Ishikawa (cell line): ENCODE data around the gene HMGN5.

Source experiments
- CREB1 ChIP-seq: IDR thresholded peaks from 2 replicates; pipeline ENCODE4 v1.6.1; 2012; ENCODE audit warnings: low read depth
- EGR1 ChIP-seq: IDR thresholded peaks from 2 replicates; pipeline ENCODE4 v1.6.1; 2012
- EP300 ChIP-seq: IDR thresholded peaks from 2 replicates; pipeline ENCODE4 v1.6.1; 2012; ENCODE audit warnings: borderline replicate concordance
- FOXM1 ChIP-seq: IDR thresholded peaks from 2 replicates; pipeline ENCODE4 v1.6.1; 2012; ENCODE audit warnings: low read depth, borderline replicate concordance
- NFIC ChIP-seq: IDR thresholded peaks from 2 replicates; pipeline ENCODE4 v1.6.1; 2012
- RAD21 ChIP-seq: IDR thresholded peaks from 2 replicates; pipeline ENCODE4 v1.6.1; 2012; ENCODE audit warnings: low read depth
- TAF1 ChIP-seq: IDR thresholded peaks from 2 replicates; pipeline ENCODE4 v1.6.1; 2012; ENCODE audit warnings: low read depth, mild to moderate bottlenecking
- TCF12 ChIP-seq: IDR thresholded peaks from 2 replicates; pipeline ENCODE4 v1.6.1; 2012; ENCODE audit warnings: low read depth
- TEAD4 ChIP-seq: IDR thresholded peaks from 2 replicates; pipeline ENCODE4 v1.6.1; 2012
- YY1 ChIP-seq: IDR thresholded peaks from 2 replicates; pipeline ENCODE4 v1.6.1; 2012; ENCODE audit warnings: low read depth
- ZBTB7A ChIP-seq: IDR thresholded peaks from 2 replicates; pipeline ENCODE4 v1.6.1; 2012; ENCODE audit warnings: low read depth
- TF ChIP-seq, protein P1 (sequence below): IDR thresholded peaks from 2 replicates; pipeline ENCODE4 v1.6.1; 2012
- TF ChIP-seq, protein P2 (sequence below): IDR thresholded peaks from 2 replicates; pipeline ENCODE4 v1.6.1; 2012
- TF ChIP-seq, protein P3 (sequence below): IDR thresholded peaks from 2 replicates; pipeline ENCODE4 v1.6.1; 2012; ENCODE audit warnings: low read depth, mild to moderate bottlenecking

The HMGN5 gene

DNA sequence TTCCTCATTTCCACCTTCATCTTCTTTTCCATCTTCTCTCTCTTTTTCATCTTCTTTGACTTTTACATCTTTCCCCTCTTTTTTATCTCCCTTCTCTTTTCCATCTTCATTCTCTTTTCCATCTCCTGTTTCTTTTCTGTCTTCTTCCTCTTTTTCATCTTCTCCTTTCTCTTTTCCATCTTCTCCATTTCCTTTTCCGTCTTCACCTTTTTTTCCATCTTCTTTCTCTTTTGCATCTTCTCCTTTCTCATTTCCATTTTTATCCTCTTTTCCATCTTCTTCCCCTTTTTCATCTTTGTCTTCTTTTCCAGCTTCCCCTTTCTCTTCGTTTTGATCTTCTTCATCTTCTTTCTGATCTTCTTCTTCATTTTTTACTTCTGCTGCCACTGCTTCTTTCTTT, 87.0 kb downstream of the HMGN5 start:
- TF ChIP-seq CREB1, result no peak
- TF ChIP-seq, protein P1, sequence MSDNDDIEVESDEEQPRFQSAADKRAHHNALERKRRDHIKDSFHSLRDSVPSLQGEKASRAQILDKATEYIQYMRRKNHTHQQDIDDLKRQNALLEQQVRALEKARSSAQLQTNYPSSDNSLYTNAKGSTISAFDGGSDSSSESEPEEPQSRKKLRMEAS, result no peak
- TF ChIP-seq, protein P2, sequence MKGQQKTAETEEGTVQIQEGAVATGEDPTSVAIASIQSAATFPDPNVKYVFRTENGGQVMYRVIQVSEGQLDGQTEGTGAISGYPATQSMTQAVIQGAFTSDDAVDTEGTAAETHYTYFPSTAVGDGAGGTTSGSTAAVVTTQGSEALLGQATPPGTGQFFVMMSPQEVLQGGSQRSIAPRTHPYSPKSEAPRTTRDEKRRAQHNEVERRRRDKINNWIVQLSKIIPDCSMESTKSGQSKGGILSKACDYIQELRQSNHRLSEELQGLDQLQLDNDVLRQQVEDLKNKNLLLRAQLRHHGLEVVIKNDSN, result no peak
- TF ChIP-seq EGR1, result no peak
- TF ChIP-seq, protein P3, sequence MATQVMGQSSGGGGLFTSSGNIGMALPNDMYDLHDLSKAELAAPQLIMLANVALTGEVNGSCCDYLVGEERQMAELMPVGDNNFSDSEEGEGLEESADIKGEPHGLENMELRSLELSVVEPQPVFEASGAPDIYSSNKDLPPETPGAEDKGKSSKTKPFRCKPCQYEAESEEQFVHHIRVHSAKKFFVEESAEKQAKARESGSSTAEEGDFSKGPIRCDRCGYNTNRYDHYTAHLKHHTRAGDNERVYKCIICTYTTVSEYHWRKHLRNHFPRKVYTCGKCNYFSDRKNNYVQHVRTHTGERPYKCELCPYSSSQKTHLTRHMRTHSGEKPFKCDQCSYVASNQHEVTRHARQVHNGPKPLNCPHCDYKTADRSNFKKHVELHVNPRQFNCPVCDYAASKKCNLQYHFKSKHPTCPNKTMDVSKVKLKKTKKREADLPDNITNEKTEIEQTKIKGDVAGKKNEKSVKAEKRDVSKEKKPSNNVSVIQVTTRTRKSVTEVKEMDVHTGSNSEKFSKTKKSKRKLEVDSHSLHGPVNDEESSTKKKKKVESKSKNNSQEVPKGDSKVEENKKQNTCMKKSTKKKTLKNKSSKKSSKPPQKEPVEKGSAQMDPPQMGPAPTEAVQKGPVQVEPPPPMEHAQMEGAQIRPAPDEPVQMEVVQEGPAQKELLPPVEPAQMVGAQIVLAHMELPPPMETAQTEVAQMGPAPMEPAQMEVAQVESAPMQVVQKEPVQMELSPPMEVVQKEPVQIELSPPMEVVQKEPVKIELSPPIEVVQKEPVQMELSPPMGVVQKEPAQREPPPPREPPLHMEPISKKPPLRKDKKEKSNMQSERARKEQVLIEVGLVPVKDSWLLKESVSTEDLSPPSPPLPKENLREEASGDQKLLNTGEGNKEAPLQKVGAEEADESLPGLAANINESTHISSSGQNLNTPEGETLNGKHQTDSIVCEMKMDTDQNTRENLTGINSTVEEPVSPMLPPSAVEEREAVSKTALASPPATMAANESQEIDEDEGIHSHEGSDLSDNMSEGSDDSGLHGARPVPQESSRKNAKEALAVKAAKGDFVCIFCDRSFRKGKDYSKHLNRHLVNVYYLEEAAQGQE, result no peak
- no peak for TF ChIP-seq ZBTB7A
- no peak for TF ChIP-seq TCF12
- no peak for TF ChIP-seq TEAD4
- no peak for TF ChIP-seq YY1
- TF ChIP-seq TAF1, result no peak

GRCh38 chrX:81110286-81110685, 91.4 kb downstream of the HMGN5 start:
- no peak for TF ChIP-seq TAF1
- TF ChIP-seq EGR1, result no peak
- TF ChIP-seq, protein P3, result no peak
- no peak for TF ChIP-seq FOXM1
- TF ChIP-seq EP300, result no peak
- TF ChIP-seq TEAD4, result no peak
- no peak for TF ChIP-seq RAD21
- TF ChIP-seq TCF12, result no peak
- TF ChIP-seq ZBTB7A, result no peak
- TF ChIP-seq, protein P1, result no peak
- TF ChIP-seq YY1, result no peak
- TF ChIP-seq CREB1, result no peak
- TF ChIP-seq, protein P2, result no peak

- TF ChIP-seq TEAD4 (no peak), NFIC (no peak), EP300 (no peak)
These were observed 119.1 kb downstream of the HMGN5 start for GRCh38 chrX:81082649-81083048.
